ENCODE measurements around the gene NSG2.
"Not testable (repeated sequence)": the region's sequence is repeated elsewhere in the genome, so short reads cannot be mapped to it uniquely, and the experiment has no call there.

The NSG2 gene

GRCh38 chr5:174063082-174063756 is 17.7 kb downstream of the NSG2 start:
- DNase-seq: no peak

GRCh38 chr5:174064171-174064570 is 18.7 kb downstream of the NSG2 start:
- no peak for DNase-seq

GRCh38 chr5:174065528-174066197 is 20.2 kb downstream of the NSG2 start:
- peak; percentile 60 for DNase-seq

GRCh38 chr5:174067499-174067898 is 22.0 kb downstream of the NSG2 start:
- no peak for DNase-seq

DNA sequence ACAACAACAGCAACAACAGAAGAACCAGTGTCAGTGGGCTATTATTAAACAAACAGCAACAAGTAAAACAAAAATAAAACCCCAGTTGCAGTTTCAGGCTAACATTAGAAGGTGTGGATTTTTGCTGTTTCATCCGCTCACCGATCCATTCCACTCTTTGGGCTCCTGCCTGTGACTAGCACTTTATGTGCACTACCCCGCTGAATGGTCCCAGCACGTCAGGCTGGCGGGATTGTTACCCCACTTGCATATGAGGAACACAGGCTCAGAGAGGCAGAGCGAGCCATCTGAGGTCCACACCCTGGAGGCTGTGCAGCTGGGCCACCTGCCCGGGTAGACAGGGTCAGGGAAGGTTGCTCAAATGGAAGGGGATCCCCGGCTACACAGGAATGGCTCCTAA is 26.0 kb downstream of the NSG2 start:
- no peak for DNase-seq

- DNase-seq: no peak
Measured at GRCh38 chr5:174073122-174073660, 27.7 kb downstream of the NSG2 start.

- no peak for DNase-seq
Measured at GRCh38 chr5:174074369-174074768, 28.9 kb downstream of the NSG2 start.

DNA sequence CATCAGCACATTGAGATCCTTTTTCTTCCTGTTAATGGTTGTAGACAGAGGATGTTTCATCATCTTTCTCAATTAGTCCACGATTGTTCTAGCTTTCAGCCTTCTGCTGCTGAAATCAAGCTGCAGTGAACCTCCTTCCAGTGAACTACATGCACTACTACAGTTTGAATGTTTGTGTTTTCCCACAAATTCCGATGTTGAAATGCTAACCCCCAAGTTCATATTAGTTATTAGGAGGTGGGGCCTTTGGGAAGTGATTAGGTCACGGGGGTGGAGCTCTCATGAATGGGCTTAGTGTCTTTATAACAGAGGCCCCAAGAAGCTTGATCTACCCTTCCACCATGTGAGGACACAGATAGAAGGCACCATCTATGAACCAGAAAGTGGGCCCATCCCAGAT is 32.9 kb downstream of the NSG2 start:
- no peak for DNase-seq

DNA sequence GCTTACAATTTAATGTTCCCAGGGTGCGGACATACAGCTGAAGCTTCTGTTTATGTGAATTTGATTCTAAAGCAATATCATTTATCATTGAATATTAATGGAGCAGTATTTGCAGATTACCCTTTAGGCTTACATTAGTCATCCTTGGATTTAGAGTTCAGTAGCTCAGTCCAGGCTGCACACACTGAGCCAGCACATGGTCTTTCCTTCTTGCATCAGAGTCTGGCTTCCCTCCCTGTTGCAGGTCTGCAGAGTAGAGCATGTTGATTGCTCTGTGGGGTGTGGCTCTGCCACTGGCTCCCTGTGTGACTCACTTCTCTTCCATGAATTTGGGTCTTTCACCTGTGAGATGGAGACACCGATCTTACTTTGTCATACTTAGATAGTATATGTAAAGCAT is 36.8 kb downstream of the NSG2 start:
- DNase-seq: peak; percentile 72

GRCh38 chr5:174083056-174083827 is 37.7 kb downstream of the NSG2 start:
- DNase-seq: peak; percentile 8

DNA sequence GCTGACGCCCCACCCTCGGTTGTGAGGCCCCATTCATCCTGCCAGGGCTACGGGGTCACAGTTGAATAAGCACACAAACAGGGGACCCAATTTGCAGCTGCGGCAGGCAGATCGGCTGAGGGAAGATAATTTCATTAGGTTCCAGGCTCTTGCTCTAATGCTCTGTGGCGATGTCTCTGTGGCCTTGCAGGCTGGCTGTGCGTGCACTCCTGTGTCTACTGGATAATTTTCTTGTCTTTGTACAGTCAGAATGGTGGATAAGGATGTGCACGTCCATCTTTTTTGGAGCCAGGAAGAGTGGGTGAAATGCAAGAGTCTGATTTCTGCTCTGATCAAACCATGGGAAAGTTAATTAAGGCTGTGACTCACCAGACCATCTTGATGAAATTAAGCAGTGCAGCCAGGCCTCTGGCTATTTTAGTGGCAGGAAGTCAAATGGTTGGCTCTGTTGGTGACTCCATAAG is 39.2 kb downstream of the NSG2 start:
- no peak for DNase-seq

DNA sequence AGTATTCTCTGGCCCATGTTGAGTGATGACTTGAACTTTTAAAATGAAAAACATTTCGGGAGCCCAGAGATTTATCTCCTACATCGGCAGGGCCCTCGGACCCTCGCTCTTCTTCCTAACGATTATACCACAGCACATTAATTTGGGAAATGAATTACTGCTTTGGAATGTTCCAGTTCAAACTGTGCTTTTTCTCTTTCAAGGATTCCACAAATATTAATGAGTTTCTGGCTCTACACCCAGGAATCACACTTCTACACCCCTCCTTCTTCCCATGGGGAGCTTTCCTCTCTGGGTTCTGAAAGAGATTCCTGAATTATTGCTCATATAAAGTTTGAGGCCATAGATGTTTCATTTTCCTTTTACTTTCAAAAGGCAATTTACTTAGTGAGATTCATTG is 41.2 kb downstream of the NSG2 start:
- no peak for DNase-seq

DNA sequence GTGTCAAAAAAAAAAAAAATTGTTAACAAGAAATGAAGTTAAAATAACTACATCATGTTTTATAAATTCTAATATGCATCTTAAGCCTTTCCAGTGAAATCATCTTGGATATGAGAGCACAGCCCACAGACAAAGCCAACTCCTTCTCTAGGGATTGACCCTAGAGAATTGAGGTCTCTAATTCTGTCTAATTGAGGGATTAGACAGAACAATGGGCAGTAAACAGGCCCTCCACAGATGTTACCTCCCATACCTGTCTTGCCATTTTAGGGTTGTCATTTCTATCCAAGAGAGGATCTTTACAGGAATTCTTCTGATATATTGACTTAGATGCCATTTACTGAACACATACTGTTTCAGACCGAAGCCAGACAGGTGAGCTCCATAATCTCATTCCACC is 42.3 kb downstream of the NSG2 start:
- DNase-seq: no peak

GRCh38 chr5:174090129-174090528 is 44.6 kb downstream of the NSG2 start:
- no peak for DNase-seq

- DNase-seq: no peak
Measured at GRCh38 chr5:174093123-174093522, 47.6 kb downstream of the NSG2 start.

GRCh38 chr5:174094857-174095606 is 49.5 kb downstream of the NSG2 start:
- no peak for DNase-seq

DNA sequence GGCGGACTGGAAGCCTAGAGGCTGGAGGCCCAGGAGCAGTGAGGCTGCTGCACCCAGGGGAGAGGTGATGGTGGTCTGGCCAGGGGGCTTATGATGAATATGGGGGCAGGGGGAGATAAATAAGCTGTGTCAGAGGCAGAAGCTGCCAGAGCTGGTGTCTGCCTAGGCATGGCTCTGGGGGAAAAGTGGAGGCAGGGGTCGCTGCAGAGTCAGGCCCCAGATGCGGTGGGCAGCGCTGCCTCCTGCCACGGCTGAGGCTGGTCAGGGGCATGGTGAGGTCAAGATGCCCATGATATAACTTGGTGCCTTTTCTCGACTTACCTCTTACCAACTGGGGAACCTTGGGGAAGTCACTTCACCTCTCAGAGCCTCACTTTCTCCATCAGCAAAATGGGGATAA is 51.1 kb downstream of the NSG2 start:
- DNase-seq: no peak

DNA sequence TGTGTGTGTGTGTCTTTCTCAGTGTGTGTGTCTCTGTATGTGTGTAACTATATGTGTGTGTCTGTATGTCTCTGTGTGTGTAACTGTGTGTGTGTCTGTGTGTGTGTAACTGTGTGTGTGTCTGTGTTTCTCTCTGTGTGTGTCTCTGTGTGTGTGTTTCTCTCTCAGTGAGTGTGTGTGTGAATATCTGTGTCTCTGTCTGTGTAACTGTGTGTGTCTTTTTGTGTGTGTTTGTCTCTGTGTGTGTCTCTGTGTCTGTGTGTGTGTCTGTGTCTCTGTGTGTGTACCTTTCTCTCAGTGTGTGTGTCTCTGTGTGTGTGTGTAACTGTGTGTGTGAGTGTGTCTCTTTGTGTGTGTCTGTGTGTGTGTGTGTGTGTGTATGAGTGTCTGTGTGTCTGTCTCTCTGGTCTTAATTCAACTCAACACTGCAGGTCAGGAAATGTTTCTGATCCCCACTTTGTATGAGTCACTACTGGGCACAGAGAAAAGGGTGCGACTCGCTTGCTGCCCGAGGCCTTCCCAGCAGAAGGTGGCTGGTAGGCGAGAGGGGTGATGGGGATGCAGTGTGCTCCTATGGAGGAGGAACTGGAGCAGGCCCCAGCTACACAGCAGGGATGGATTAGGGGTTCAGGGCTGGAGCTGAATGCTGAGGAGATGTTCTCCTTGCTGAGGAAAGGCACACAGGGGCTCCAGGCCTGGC is 52.1 kb downstream of the NSG2 start:
- DNase-seq: no peak

GRCh38 chr5:174098694-174099093 is 53.2 kb downstream of the NSG2 start:
- no peak for DNase-seq

- DNase-seq: no peak
Measured at GRCh38 chr5:174100490-174100889, 55.0 kb downstream of the NSG2 start.

DNA sequence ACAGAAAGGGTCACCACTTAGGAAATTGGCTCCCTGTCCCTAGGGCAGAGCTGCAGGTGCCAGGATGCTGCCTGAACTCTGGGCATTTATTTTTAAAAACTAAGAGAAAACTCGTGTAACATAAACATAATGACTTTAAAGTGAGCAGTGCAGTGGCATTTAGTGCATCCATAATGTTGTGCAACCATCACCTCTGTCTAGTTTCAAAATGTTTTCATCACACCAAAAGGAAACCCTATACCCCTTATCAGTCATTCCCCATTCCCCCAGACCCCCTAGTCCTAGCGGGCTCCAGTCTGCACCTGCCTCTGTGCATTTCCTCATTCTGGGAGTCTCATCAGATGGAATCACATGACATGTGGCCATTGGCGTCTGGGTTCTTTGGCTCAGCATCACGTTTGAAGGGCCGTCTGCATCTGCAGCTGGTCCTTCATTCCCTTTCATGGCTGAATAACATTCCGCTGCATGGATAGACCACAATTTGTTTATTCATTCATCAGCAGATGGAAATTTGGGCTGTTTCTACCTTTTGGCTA is 55.8 kb downstream of the NSG2 start:
- DNase-seq: no peak

- DNase-seq: not testable (repeated sequence)
Measured at GRCh38 chr5:174102574-174102973, 57.1 kb downstream of the NSG2 start.
